DOHH2 (cell line): Measurements from ENCODE around the gene ZBTB7C.

ENCODE experiments used
- CTCF ChIP-seq: fragments of 200-600 bp; sonication (generic); IDR thresholded peaks from one replicate; pipeline ENCODE4 v1.5.1; 2014; ENCODE audit warnings: antibody characterized with exemption, mild to moderate bottlenecking, low read depth, low read length; ENCODE audit not compliant: poor library complexity, severe bottlenecking
- EZH2phosphoT487 ChIP-seq: fragments of 200-600 bp; sonication (generic); IDR thresholded peaks from 2 replicates; pipeline ENCODE4 v1.6.1; 2017; ENCODE audit warnings: borderline replicate concordance, mild to moderate bottlenecking, antibody characterized with exemption, low read length, moderate library complexity, mixed read lengths

GRCh38 chr18:48238636-48239035 is 170.5 kb downstream of the ZBTB7C start:
- TF ChIP-seq CTCF (no peak), EZH2phosphoT487 (no peak)
